DMS114 treated with DMSO at 0.1 percent for 48 hours (cell line): ENCODE data around the gene XPC.
"Not testable (repeated sequence)": the region's sequence is repeated elsewhere in the genome, so short reads cannot be mapped to it uniquely, and the experiment has no call there.

Source experiments
- DNase-seq: peaks from one replicate; lab custom pipeline; 2025; ENCODE audit not compliant: unreplicated experiment; lab: John Stamatoyannopoulos, UW

Gene XPC

GRCh38 chr3:14121859-14122258 lies 56.5 kb downstream of the XPC start:
- DNase-seq = no peak

- DNase-seq = not testable (repeated sequence)
Measured at GRCh38 chr3:14120921-14121448, 57.4 kb downstream of the XPC start.

- no peak for DNase-seq
Measured at GRCh38 chr3:14120111-14120920, 58.1 kb downstream of the XPC start.

GRCh38 chr3:14119651-14120050 lies 58.8 kb downstream of the XPC start:
- DNase-seq = no peak

GRCh38 chr3:14118400-14119381 lies 59.7 kb downstream of the XPC start:
- no peak for DNase-seq

GRCh38 chr3:14117468-14118399 lies 60.7 kb downstream of the XPC start:
- no peak for DNase-seq

- no peak for DNase-seq
Measured at GRCh38 chr3:14113965-14114635, 64.3 kb downstream of the XPC start.

- DNase-seq = no peak
Measured at GRCh38 chr3:14110699-14111098, 67.7 kb downstream of the XPC start.

GRCh38 chr3:14109821-14110220 lies 68.6 kb downstream of the XPC start:
- not testable (repeated sequence) for DNase-seq

- DNase-seq = no peak
Measured at GRCh38 chr3:14097616-14098391, 80.6 kb downstream of the XPC start.

- DNase-seq = no peak
Measured at GRCh38 chr3:14096742-14097141, 81.7 kb downstream of the XPC start.
